ENCODE data around the gene PXMP2. TPM values are rescaled to one million over a fixed set of nuclear protein-coding genes. Genes with fewer than 3 reads are reported as not detected.
A peak's percentile ranks its signal among the peaks of the same experiment; 100 is the strongest.

Gene PXMP2
- total RNA-seq, 2 donors from 2014 or later = 26.7 to 27.0 TPM

DNA sequence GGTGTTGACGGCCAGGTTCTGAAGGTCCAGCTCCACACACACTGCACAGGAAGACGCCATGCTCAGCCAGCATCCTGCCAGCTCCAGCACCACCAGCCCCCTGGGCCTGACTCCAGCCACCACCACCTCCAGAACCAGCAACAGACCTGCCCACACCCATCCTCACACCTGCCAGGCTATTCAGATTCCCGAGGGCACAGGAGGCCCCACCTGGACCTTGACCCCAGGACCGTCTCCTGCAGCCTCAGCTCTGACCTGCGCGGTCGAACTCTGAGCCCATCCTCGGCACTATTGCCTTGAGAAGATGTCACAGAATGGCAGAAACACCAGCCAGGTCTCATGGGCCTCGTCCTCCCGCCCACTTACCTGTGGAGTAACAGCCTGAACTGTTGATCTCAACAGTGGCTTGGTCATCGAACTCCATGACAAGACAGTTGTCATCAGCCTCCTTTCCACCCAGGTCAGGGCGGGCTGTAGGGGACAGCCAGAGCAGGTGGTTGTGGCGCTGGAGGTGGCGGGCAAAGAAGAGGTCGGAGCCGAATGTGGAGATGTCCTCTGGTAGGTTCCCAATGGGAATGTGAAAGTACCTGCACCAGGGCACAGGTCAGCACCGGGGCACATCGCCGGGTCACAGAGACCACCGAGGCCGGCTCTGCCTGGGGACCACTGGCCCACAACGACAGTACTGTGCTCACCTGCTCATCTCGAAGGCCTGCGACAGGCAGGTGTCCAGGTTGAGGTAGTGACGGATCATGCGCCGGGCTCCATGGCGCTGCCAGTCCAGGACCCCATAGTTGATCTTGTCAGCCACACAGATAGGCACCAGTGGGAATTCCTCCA is 45.4 kb upstream of the PXMP2 start:
- no peaks in the 10 kb centered on the region for H3K9me3 ChIP-seq (ENCODE audit: control insufficient read depth, low read length)
- H3K4me1 ChIP-seq (ENCODE audit: control insufficient read depth, insufficient read depth, low read length) = no peaks in the 10 kb centered on the region
- H3K9ac ChIP-seq (ENCODE audit: extremely low read depth, low read length, poor library complexity, severe bottlenecking) = no peak overlapping the region
- Mint-ChIP-seq H3K4me3 (no peak overlapping the region), H3K9me3 (no peaks in the 10 kb centered on the region), H3K4me1 (no peaks in the 10 kb centered on the region), H3K27me3 (ENCODE audit: insufficient read depth) (no peaks in the 10 kb centered on the region), H3K36me3 (ENCODE audit: low read depth) (peaks cover 52% of the 10 kb centered on the region), H3K27ac (no peak overlapping the region)
- no peak overlapping the region for H3K4me3 ChIP-seq (ENCODE audit: low read length)
- peaks cover 76% of the 10 kb centered on the region for H3K36me3 ChIP-seq (ENCODE audit: control insufficient read depth, insufficient read depth, low read length)
- no peaks in the 10 kb centered on the region for H3K27me3 ChIP-seq (ENCODE audit: control insufficient read depth, insufficient read depth, low read length, poor library complexity, severe bottlenecking)
- WGBS, 2 experiments (ENCODE audit: insufficient coverage in 1 of 2, insufficient read length in 1 of 2) = 96 to 97% methylated on average over 24 to 28 of the region's 28 CpGs
- no peak for TF ChIP-seq CTCF (conservative IDR thresholded peaks at IDR 0.05)
- H3K27ac ChIP-seq (ENCODE audit: low read depth, low read length) = no peak overlapping the region
- no peak for DNase-seq

- Mint-ChIP-seq H3K27me3 (ENCODE audit: insufficient read depth) (no peaks in the 10 kb centered on the region), H3K4me1 (no peaks in the 10 kb centered on the region), H3K4me3 (no peak overlapping the region), H3K9me3 (no peaks in the 10 kb centered on the region), H3K27ac (no peak overlapping the region), H3K36me3 (ENCODE audit: low read depth) (peaks cover 52% of the 10 kb centered on the region)
- 95 to 96% methylated on average over 26 to 30 of the region's 30 CpGs for WGBS, 2 experiments (ENCODE audit: insufficient coverage in 1 of 2, insufficient read length in 1 of 2)
- no peaks in the 10 kb centered on the region for H3K27me3 ChIP-seq (ENCODE audit: control insufficient read depth, insufficient read depth, low read length, poor library complexity, severe bottlenecking)
- peaks cover 76% of the 10 kb centered on the region for H3K36me3 ChIP-seq (ENCODE audit: control insufficient read depth, insufficient read depth, low read length)
- no peak overlapping the region for H3K9ac ChIP-seq (ENCODE audit: extremely low read depth, low read length, poor library complexity, severe bottlenecking)
- DNase-seq = peak; percentile 45
- H3K4me3 ChIP-seq (ENCODE audit: low read length) = no peak overlapping the region
- no peaks in the 10 kb centered on the region for H3K9me3 ChIP-seq (ENCODE audit: control insufficient read depth, low read length)
- no peaks in the 10 kb centered on the region for H3K4me1 ChIP-seq (ENCODE audit: control insufficient read depth, insufficient read depth, low read length)
- no peak for TF ChIP-seq CTCF (conservative IDR thresholded peaks at IDR 0.05)
- no peak overlapping the region for H3K27ac ChIP-seq (ENCODE audit: low read depth, low read length)
Observed at GRCh38 chr12:132642846-132643835, 44.2 kb upstream of the PXMP2 start.

DNA sequence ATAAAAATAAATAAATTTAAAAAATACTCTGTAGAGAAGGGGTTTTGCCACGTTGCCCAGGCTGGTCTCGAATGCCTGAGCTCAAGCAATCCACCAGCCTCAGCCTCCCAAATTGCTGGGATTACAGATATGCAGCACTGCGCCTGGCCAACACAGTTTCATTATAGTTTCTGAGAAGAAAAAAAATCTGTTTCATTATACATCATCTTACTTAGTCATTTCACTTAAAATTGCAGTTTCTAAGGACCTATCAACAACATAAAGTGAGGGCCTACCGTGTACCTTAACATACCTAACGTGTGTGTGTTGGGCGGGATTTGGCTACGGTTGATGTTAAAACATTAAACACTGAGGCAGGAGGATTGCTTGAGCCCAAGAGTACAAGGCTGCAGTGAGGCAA is 40.5 kb upstream of the PXMP2 start:
- no peak overlapping the region for H3K4me3 ChIP-seq (ENCODE audit: low read length)
- Mint-ChIP-seq H3K36me3 (ENCODE audit: low read depth) (peaks cover 68% of the 10 kb centered on the region), H3K4me3 (no peak overlapping the region), H3K27ac (no peak overlapping the region), H3K4me1 (no peaks in the 10 kb centered on the region), H3K27me3 (ENCODE audit: insufficient read depth) (no peaks in the 10 kb centered on the region), H3K9me3 (no peaks in the 10 kb centered on the region)
- peaks cover 82% of the 10 kb centered on the region for H3K36me3 ChIP-seq (ENCODE audit: control insufficient read depth, insufficient read depth, low read length)
- DNase-seq = no peak
- H3K27me3 ChIP-seq (ENCODE audit: control insufficient read depth, insufficient read depth, low read length, poor library complexity, severe bottlenecking) = no peaks in the 10 kb centered on the region
- no peak overlapping the region for H3K27ac ChIP-seq (ENCODE audit: low read depth, low read length)
- no peaks in the 10 kb centered on the region for H3K9me3 ChIP-seq (ENCODE audit: control insufficient read depth, low read length)
- no peak overlapping the region for H3K9ac ChIP-seq (ENCODE audit: extremely low read depth, low read length, poor library complexity, severe bottlenecking)
- no peak for TF ChIP-seq CTCF (conservative IDR thresholded peaks at IDR 0.05)
- H3K4me1 ChIP-seq (ENCODE audit: control insufficient read depth, insufficient read depth, low read length) = no peaks in the 10 kb centered on the region
- 97% methylated on average over 6 to 7 of the region's 7 CpGs for WGBS, 2 experiments (ENCODE audit: insufficient coverage in 1 of 2, insufficient read length in 1 of 2)
